H1 (cell line): ENCODE data around the gene DNTT.

Source experiments
- CHD2 ChIP-seq: IDR thresholded peaks from 2 replicates; pipeline ENCODE4 v1.6.1; 2012; ENCODE audit warnings: low read length, improper control_type of control experiment
- CTCF ChIP-seq, 3 experiments: IDR thresholded peaks; 1 replicate in 2 of 3; 2 replicates in 1 of 3; pipeline versions ENCODE4 v1.5.1 to v1.6.1; 2011; ENCODE audit warnings: low read length in 3 of 3, mild to moderate bottlenecking in 3 of 3, inconsistent platforms in 2 of 3, low read depth in 1 of 3, moderate library complexity in 1 of 3; ENCODE audit not compliant: insufficient read depth in 1 of 3; ENCODE audit errors: control extremely low read depth in 1 of 3
- POLR2AphosphoS5 ChIP-seq: IDR thresholded peaks from 2 replicates; pipeline ENCODE4 v1.6.1; 2011; ENCODE audit warnings: low read depth, low read length
- TAF1 ChIP-seq: IDR thresholded peaks from 2 replicates; pipeline ENCODE4 v1.6.1; 2011; ENCODE audit warnings: mild to moderate bottlenecking, low read depth, low read length
- TBP ChIP-seq: IDR thresholded peaks from 2 replicates; pipeline ENCODE4 v1.6.1; 2011; ENCODE audit warnings: low read depth, low read length, improper control_type of control experiment
- ZNF274 ChIP-seq: IDR thresholded peaks from 2 replicates; pipeline ENCODE4 v1.7.0; 2012; ENCODE audit warnings: low read length, borderline replicate concordance; ENCODE audit errors: extremely low read depth

- TF ChIP-seq CTCF (IDR thresholded peaks at IDR 0.05; ENCODE audit: control extremely low read depth in 1 of 3, insufficient read depth in 1 of 3, low read depth in 1 of 3, low read length in 3 of 3) (no peak), TBP (no peak), ZNF274 (no peak), CHD2 (no peak), TAF1 (no peak), POLR2AphosphoS5 (no peak)
These were observed 48.5 kb upstream of the DNTT start for GRCh38 chr10:96255549-96256333.
